B cell (primary cell): ENCODE data around the gene BLCAP. TPM values are rescaled to one million over a fixed set of nuclear protein-coding genes. Genes with fewer than 3 reads are reported as not detected.
"Not testable (repeated sequence)": the region's sequence is repeated elsewhere in the genome, so short reads cannot be mapped to it uniquely, and the experiment has no call there.

Experiments used
- ATAC-seq: fragments of 200-7000 bp; cut with Tn5 transposase; one replicate; pipeline ENCODE4 v1.10.0; 2021; ENCODE audit warnings: low read depth, mild to moderate bottlenecking, moderate number of reproducible peaks, moderate library complexity
- CTCF ChIA-PET: fragments of 350-600 bp; sonication (Branson Sonifier 250); formaldehyde crosslinking; loops from one replicate; lab custom pipeline; 2021; ENCODE audit warnings: antibody characterized with exemption, inconsistent platforms; lab: Charles Lee
- POLR2A ChIA-PET: fragments of 350-600 bp; sonication (Branson Sonifier 250); formaldehyde crosslinking; loops from one replicate; lab custom pipeline; 2021; ENCODE audit warnings: antibody characterized with exemption; lab: Charles Lee
- DNase-seq: peaks from one replicate; pipeline ENCODE4 v3.0.0; 2013
- H2AFZ ChIP-seq: 2 replicates; pipeline ENCODE4 v1.6.1; 2012; ENCODE audit warnings: mild to moderate bottlenecking, low read depth, low read length; ENCODE audit not compliant: insufficient read depth, poor library complexity, severe bottlenecking
- H3K27ac ChIP-seq, 2 donors: 1 replicate in 1 of 2; 2 replicates in 1 of 2; pipeline ENCODE4 v1.5.1; 2012 to 2013; ENCODE audit warnings: low read length in 2 of 2, mild to moderate bottlenecking in 2 of 2, moderate library complexity in 1 of 2
- H3K27me3 ChIP-seq, 4 experiments: fragments of 200-600 bp in 1 of 4; sonication (generic) in 1 of 4; replicated peaks in 1 of 4; 1 replicate in 2 of 4; 2 replicates in 2 of 4; pipeline versions ENCODE4 v1.6.1 to v1.7.0; 2013 to 2016; ENCODE audit warnings: low read length in 3 of 4, mild to moderate bottlenecking in 2 of 4, mixed read lengths in 1 of 4, moderate library complexity in 1 of 4; ENCODE audit not compliant: insufficient read depth in 4 of 4, control insufficient read depth in 3 of 4; ENCODE audit errors: control extremely low read depth in 1 of 4
- H3K36me3 ChIP-seq, 2 experiments: replicated peaks in 1 of 2; 1 replicate in 1 of 2; 2 replicates in 1 of 2; pipeline versions ENCODE4 v1.6.1 to v1.7.1; 2013; ENCODE audit warnings: low read length in 1 of 2; ENCODE audit not compliant: insufficient read depth in 2 of 2, control insufficient read depth in 1 of 2; ENCODE audit errors: control extremely low read depth in 1 of 2, extremely low read depth in 1 of 2
- H3K4me1 ChIP-seq, 2 donors: fragments of 200-600 bp in 1 of 2; sonication (generic) in 1 of 2; 1 replicate in 1 of 2; 2 replicates in 1 of 2; pipeline versions ENCODE4 v1.5.1 to v1.6.1; 2013 to 2017; ENCODE audit warnings: low read length in 2 of 2; ENCODE audit not compliant: control insufficient read depth in 2 of 2, insufficient read depth in 2 of 2
- H3K4me2 ChIP-seq: replicated peaks from 2 replicates; pipeline ENCODE3; 2012; ENCODE audit warnings: mild to moderate bottlenecking, low read depth, low read length; ENCODE audit not compliant: poor library complexity, severe bottlenecking
- H3K4me3 ChIP-seq, 5 experiments: fragments of 200-600 bp in 1 of 5; sonication (generic) in 1 of 5; 1 replicate in 3 of 5; 2 replicates in 2 of 5; pipeline versions ENCODE4 v1.5.1 to v1.7.0; 2011 to 2016; ENCODE audit warnings: low read length in 4 of 5, mild to moderate bottlenecking in 4 of 5, low read depth in 2 of 5, control low read depth in 1 of 5, moderate library complexity in 1 of 5; ENCODE audit not compliant: insufficient read depth in 1 of 5; ENCODE audit errors: control extremely low read depth in 1 of 5, extremely low read depth in 1 of 5
- H3K79me2 ChIP-seq: fragments of 200-600 bp; sonication (generic); one replicate; pipeline ENCODE4 v1.6.0; 2016; ENCODE audit warnings: low read length; ENCODE audit not compliant: control insufficient read depth, insufficient read depth
- H3K9ac ChIP-seq: fragments of 200-600 bp; sonication (generic); 2 replicates; pipeline ENCODE4 v1.6.1; 2017; ENCODE audit warnings: mild to moderate bottlenecking, low read length, moderate library complexity
- H3K9me3 ChIP-seq, 3 donors: one replicate each; pipeline versions ENCODE4 v1.6.1 to v1.7.1; 2013; ENCODE audit warnings: low read length in 2 of 3; ENCODE audit not compliant: control insufficient read depth in 2 of 3, insufficient read depth in 1 of 3; ENCODE audit errors: control extremely low read depth in 1 of 3
- H4K20me1 ChIP-seq: 2 replicates; pipeline ENCODE4 v1.6.0; 2012; ENCODE audit warnings: mild to moderate bottlenecking, low read length; ENCODE audit not compliant: insufficient read depth, control insufficient read depth, poor library complexity, severe bottlenecking
- H3K27ac Mint-ChIP-seq: one replicate; pipeline ENCODE4 v1.8.0; 2021; ENCODE audit warnings: mixed read lengths
- H3K27me3 Mint-ChIP-seq: one replicate; pipeline ENCODE4 v1.8.0; 2021; ENCODE audit warnings: mixed read lengths
- H3K4me1 Mint-ChIP-seq: one replicate; pipeline ENCODE4 v1.8.0; 2021; ENCODE audit warnings: mixed read lengths
- H3K4me3 Mint-ChIP-seq: one replicate; pipeline ENCODE4 v1.8.0; 2021; ENCODE audit warnings: mixed read lengths
- H3K9me3 Mint-ChIP-seq: one replicate; pipeline ENCODE4 v1.8.0; 2022; ENCODE audit warnings: mixed read lengths; ENCODE audit not compliant: insufficient read depth
- CTCF ChIP-seq: fragments of 200-600 bp; IDR thresholded peaks from one replicate; pipeline ENCODE4 v1.8.0; 2022; ENCODE audit warnings: antibody characterized with exemption, mild to moderate bottlenecking
- EZH2 ChIP-seq: IDR thresholded peaks from 2 replicates; pipeline ENCODE4 v1.6.1; 2012; ENCODE audit warnings: borderline replicate concordance, low read depth, mild to moderate bottlenecking, moderate library complexity, low read length; ENCODE audit not compliant: insufficient read depth, poor library complexity, severe bottlenecking
- WGBS: methylation state at CpG from one replicate; pipeline ENCODE4 v1.1.5; 2013; ENCODE audit warnings: missing lambda C conversion rate; ENCODE audit not compliant: insufficient coverage; 5-methylcytosine and 5-hydroxymethylcytosine counted together
- intact Hi-C: fragments of 100-400 bp; cut with micrococcal nuclease; formaldehyde crosslinking; loops from one replicate; pipeline ENCODE4 v1.10.0; 2022
- polyA plus RNA-seq: library from polyadenylated mRNA; depleted of rRNA; stranded (reverse); fragments of >200 nt; gene quantifications from 2 replicates; pipeline ENCODE4 v1.2.3, GENCODE V29; 2012
- total RNA-seq, 2 donors: library from RNA; stranded (reverse); fragments of 120-200 nt in 1 of 2; gene quantifications; 1 replicate in 1 of 2; 2 replicates in 1 of 2; pipeline versions ENCODE4 v1.2.3 to v1.2.4, GENCODE V29; 2013 to 2022

The BLCAP gene
- total and polyA plus RNA-seq, 2 donors (not counting 1 experiment from before 2014, with no cell fraction given), result 56.2 to 188 TPM

- Mint-ChIP-seq H3K27ac (no peak overlapping the region), H3K9me3 (no peaks in the 10 kb centered on the region), H3K27me3 (peaks cover 28% of the 10 kb centered on the region), H3K4me1 (no peaks in the 10 kb centered on the region), H3K4me3 (no peak overlapping the region)
- Histone ChIP-seq H3K27me3 (peaks cover 0 to 15% (median 4%) of the 10 kb centered on the region in 4 experiments), H4K20me1 (no peaks in the 10 kb centered on the region), H3K27ac (no peak overlapping the region), H3K4me1 (no peaks in the 10 kb centered on the region), H3K9ac (no peak overlapping the region), H3K4me2 (no peak overlapping the region), H2AFZ (no peak overlapping the region), H3K36me3 (no peaks in the 10 kb centered on the region), H3K79me2 (no peaks in the 10 kb centered on the region), H3K4me3 (no peak overlapping the region), H3K9me3 (no peaks in the 10 kb centered on the region)
- intact Hi-C loops, result no loop called here
- ChIA-PET POLR2A (no interaction called here), CTCF (no interaction called here)
- DNase-seq (no peak), ATAC-seq (no peak)
- TF ChIP-seq EZH2, result no peak
- no peak for TF ChIP-seq CTCF
- 30% methylated on average over 2 of the region's 6 CpGs for WGBS
These were observed 14.6 kb upstream of the BLCAP start for GRCh38 chr20:37542281-37542680.

- Histone ChIP-seq H3K79me2 (no peaks in the 10 kb centered on the region), H3K9me3 (no peaks in the 10 kb centered on the region), H4K20me1 (no peaks in the 10 kb centered on the region), H3K9ac (no peak overlapping the region), H3K27ac (no peak overlapping the region), H3K27me3 (peaks cover 0 to 15% (median 4%) of the 10 kb centered on the region in 4 experiments), H3K4me2 (no peak overlapping the region), H2AFZ (no peak overlapping the region), H3K36me3 (no peaks in the 10 kb centered on the region), H3K4me1 (no peaks in the 10 kb centered on the region), H3K4me3 (no peak overlapping the region)
- no peak for ATAC-seq
- intact Hi-C loops, result no loop called here
- POLR2A ChIA-PET, result no interaction called here
- no peaks in the 10 kb centered on the region for H3K4me1 Mint-ChIP-seq
- DNase-seq, result no peak
- H3K9me3 Mint-ChIP-seq, result no peaks in the 10 kb centered on the region
- peaks cover 30% of the 10 kb centered on the region for H3K27me3 Mint-ChIP-seq
- TF ChIP-seq CTCF, result no peak
- no peak for TF ChIP-seq EZH2
- no peak overlapping the region for H3K27ac Mint-ChIP-seq
- H3K4me3 Mint-ChIP-seq, result no peak overlapping the region
- CTCF ChIA-PET, result interaction anchor here (0.7 kb wide), 1 partner anchor 271 kb away, joined by 3 read pairs; no protein-coding TSS in a partner anchor
- WGBS, result 97% methylated on average over 5 of the region's 5 CpGs
These were observed 13.7 kb upstream of the BLCAP start for GRCh38 chr20:37541326-37541725.

GRCh38 chr20:37540838-37541237 is 13.2 kb upstream of the BLCAP start:
- peaks cover 25% of the 10 kb centered on the region for H3K27me3 Mint-ChIP-seq
- ChIA-PET CTCF (interaction anchor here (0.7 kb wide), 1 partner anchor 270 kb away, joined by 3 read pairs; no protein-coding TSS in a partner anchor), POLR2A (interaction anchor here (0.6 kb wide), 1 partner anchor 214 kb away, joined by 8 read pairs; no protein-coding TSS in a partner anchor)
- H3K4me1 ChIP-seq, H3K27ac Mint-ChIP-seq, H4K20me1 ChIP-seq, DNase-seq, H2AFZ ChIP-seq, H3K9ac ChIP-seq, H3K4me2 ChIP-seq, H3K36me3 ChIP-seq, H3K27ac ChIP-seq, H3K79me2 ChIP-seq, intact Hi-C loops, H3K4me1 Mint-ChIP-seq, H3K9me3 ChIP-seq, H3K9me3 Mint-ChIP-seq, ATAC-seq, H3K4me3 ChIP-seq, H3K4me3 Mint-ChIP-seq: not testable (repeated sequence)
- peaks cover 0 to 13% (median 4%) of the 10 kb centered on the region in 4 experiments for H3K27me3 ChIP-seq
- WGBS, result no CpG with 5 or more reads among the region's 1 CpG
